GM12878 (cell line): ENCODE measurements around the gene PDGFD. TPM values are rescaled to one million over a fixed set of nuclear protein-coding genes. Genes with fewer than 3 reads are reported as not detected.
A peak's percentile ranks its signal among the peaks of the same experiment; 100 is the strongest.

Experiments used
- ATAC-seq: fragments of 200-7000 bp; cut with Tn5 transposase; 3 replicates; pipeline ENCODE4 v1.9.1; 2020; ENCODE audit warnings: mild to moderate bottlenecking, moderate library complexity
- BruUV-seq: library from RNA; stranded (reverse); fragments of 400-500 nt; replicated peaks from 2 replicates; lab custom pipeline; 2021; lab: Mats Ljungman, UMichigan
- CTCF ChIA-PET: fragments of 300-600 bp; sonication (Branson Sonifier 250); formaldehyde crosslinking; extraction: SDS; loops from one replicate; lab custom pipeline; 2021; ENCODE audit warnings: inconsistent platforms; lab: Yijun Ruan, JAX
- POLR2A ChIA-PET: fragments of 350-600 bp; formaldehyde crosslinking; extraction: SDS; loops from one replicate; lab custom pipeline; 2021; ENCODE audit warnings: inconsistent platforms; lab: Charles Lee
- RAD21 ChIA-PET: fragments of 300-600 bp; sonication (Branson Sonifier 250); formaldehyde crosslinking; loops from one replicate; lab custom pipeline; 2023; ENCODE audit warnings: antibody characterized with exemption; ENCODE audit not compliant: unreplicated experiment; lab: Charles Lee
- SMC1A ChIA-PET: fragments of 300-600 bp; sonication (Branson Sonifier 250); formaldehyde crosslinking; loops from one replicate; lab custom pipeline; 2023; ENCODE audit not compliant: unreplicated experiment, uncharacterized antibody; lab: Charles Lee
- DNase-seq: peaks from one replicate; pipeline ENCODE4 v3.0.0-alpha.2; 2011; ENCODE audit warnings: low read depth, low spot score
- FAIRE-seq: peaks from 3 replicates; lab custom pipeline; 2011; peaks lifted over from hg19 to GRCh38; lab: Jason Lieb, UNC
- H2AFZ ChIP-seq: 2 replicates; pipeline ENCODE4 v1.6.0; 2011; ENCODE audit warnings: low read depth, low read length, control low read depth; ENCODE audit not compliant: control insufficient read depth
- H3K27ac ChIP-seq: 2 replicates; pipeline ENCODE4 v1.5.1; 2011; ENCODE audit warnings: control low read depth; ENCODE audit not compliant: control insufficient read depth, insufficient read depth
- H3K27me3 ChIP-seq, 2 experiments: replicated peaks in 1 of 2; 2 replicates each; pipeline versions ENCODE4 v1.6.0 to v1.6.1; 2011; ENCODE audit warnings: low read length in 1 of 2; ENCODE audit not compliant: control insufficient read depth in 2 of 2, insufficient read depth in 2 of 2
- H3K36me3 ChIP-seq, 2 experiments: 2 replicates each; pipeline ENCODE4 v1.5.1; 2011; ENCODE audit warnings: low read length in 1 of 2; ENCODE audit not compliant: control insufficient read depth in 2 of 2, insufficient read depth in 2 of 2
- H3K4me1 ChIP-seq: 2 replicates; pipeline ENCODE4 v1.6.1; 2011; ENCODE audit warnings: mild to moderate bottlenecking, low read length, moderate library complexity, mixed read lengths; ENCODE audit not compliant: control insufficient read depth, insufficient read depth
- H3K4me2 ChIP-seq: 2 replicates; pipeline ENCODE4 v1.6.0; 2011; ENCODE audit warnings: control low read depth; ENCODE audit not compliant: control insufficient read depth, insufficient read depth
- H3K4me3 ChIP-seq: fragments of 200-600 bp; sonication (generic); 2 replicates; pipeline ENCODE4 v1.5.1; 2016
- H3K79me2 ChIP-seq: 2 replicates; pipeline ENCODE4 v1.6.0; 2011; ENCODE audit warnings: low read length; ENCODE audit not compliant: control insufficient read depth, insufficient read depth
- H3K9ac ChIP-seq: 2 replicates; pipeline ENCODE4 v1.8.0; 2011; ENCODE audit warnings: low read length, control low read depth, mixed read lengths; ENCODE audit not compliant: control insufficient read depth, insufficient read depth
- H3K9me3 ChIP-seq: replicated peaks from 3 replicates; pipeline ENCODE4 v1.5.1; 2011; ENCODE audit warnings: mild to moderate bottlenecking, low read length; ENCODE audit not compliant: control insufficient read depth, insufficient read depth
- H4K20me1 ChIP-seq: 2 replicates; pipeline ENCODE4 v1.6.0; 2011; ENCODE audit not compliant: control insufficient read depth, insufficient read depth
- CTCF ChIP-seq, 3 experiments: IDR thresholded peaks in 2 of 3; conservative IDR thresholded peaks in 1 of 3; 2 replicates each; pipeline ENCODE4 v1.5.1; 2011; ENCODE audit warnings: low read depth in 3 of 3, low read length in 3 of 3, mild to moderate bottlenecking in 3 of 3, control low read depth in 2 of 3, moderate library complexity in 2 of 3, inconsistent platforms in 1 of 3, mixed read lengths in 1 of 3; ENCODE audit not compliant: control insufficient read depth in 2 of 3, insufficient read depth in 1 of 3; ENCODE audit errors: extremely low read depth in 1 of 3
- E2F8 ChIP-seq: fragments of 450-650 bp; IDR thresholded peaks from 2 replicates; pipeline ENCODE4 v1.6.1; 2018; ENCODE audit warnings: mild to moderate bottlenecking, low read depth, moderate library complexity; ENCODE audit not compliant: partially characterized antibody
- HDAC2 ChIP-seq: fragments of 200-600 bp; sonication (generic); IDR thresholded peaks from 2 replicates; pipeline ENCODE4 v1.6.1; 2017
- WGBS: methylation state at CpG from one replicate; pipeline ENCODE4 v1.1.6; 2016; ENCODE audit warnings: low lambda C conversion rate; ENCODE audit not compliant: insufficient replicate concordance, insufficient coverage; ENCODE audit errors: missing lambda C conversion rate; 5-methylcytosine and 5-hydroxymethylcytosine counted together
- in situ Hi-C: fragments of 300-500 bp; cut with MboI; formaldehyde crosslinking; loops from 9 replicates; pipeline ENCODE4 v1.14.3; 2018; ENCODE audit warnings: mixed read lengths
- intact Hi-C: fragments of 100-400 bp; cut with micrococcal nuclease; formaldehyde crosslinking; loops from one replicate; pipeline ENCODE4 v1.14.2; 2022; ENCODE audit not compliant: unreplicated experiment
- polyA plus RNA-seq, 11 experiments: library from polyadenylated mRNA; depleted of rRNA in 4 of 11; unstranded in 6 of 11; stranded (reverse) in 5 of 11; fragments of >200 nt; fragmentation: Nextera tagmentation in 4 of 11; fragmentation: Illumina TruSeq in 1 of 11; extraction: Ambion mirVana in 4 of 11; extraction: Trizol in 1 of 11; gene quantifications; 1 replicate in 1 of 11; 2 replicates in 10 of 11; pipeline versions ENCODE4 v1.2.1 to v1.2.3, GENCODE V29; 2011 to 2016; ENCODE audit warnings: inconsistent platforms in 2 of 11, missing spikeins in 2 of 11, low read depth in 1 of 11
- total RNA-seq, 4 experiments: library from RNA; depleted of rRNA in 3 of 4; stranded (reverse); fragments of >200 nt in 3 of 4; fragmentation: Illumina TruSeq in 1 of 4; extraction: Trizol in 1 of 4; gene quantifications; 2 replicates each; pipeline versions ENCODE4 v1.2.1 to v1.2.3, GENCODE V29; 2013 to 2021

PDGFD gene
- total and polyA plus RNA-seq, 10 of the 15 experiments (the other 5 are each of a cell fraction or from before 2014, with no cell fraction given): 0.05 to 0.13 TPM; not detected in 8

GRCh38 chr11:104120493-104121137 lies 43.3 kb downstream of the PDGFD start:
- no peak overlapping the region for H3K9ac ChIP-seq
- no peaks in the 10 kb centered on the region for H3K36me3 ChIP-seq

More at GRCh38 chr11:104120493-104121137, 43.3 kb downstream of the PDGFD start:
- ChIA-PET SMC1A (interaction anchor here (1.0 kb wide), 1 partner anchor 438 kb away, joined by 3 read pairs; no protein-coding TSS in a partner anchor), POLR2A (no interaction called here), RAD21 (no interaction called here), CTCF (no interaction called here)
- Histone ChIP-seq H3K4me3 (no peak overlapping the region), H3K27ac (no peak overlapping the region), H2AFZ (no peak overlapping the region), H3K4me1 (no peaks in the 10 kb centered on the region), H3K27me3 (no peaks in the 10 kb centered on the region), H3K9me3 (no peaks in the 10 kb centered on the region), H4K20me1 (no peaks in the 10 kb centered on the region), H3K79me2 (no peaks in the 10 kb centered on the region), H3K4me2 (no peak overlapping the region)
- peak in 1 of 3 experiments; percentile 8; a peak in 1 of 6 replicates for TF ChIP-seq CTCF (IDR thresholded peaks at IDR 0.05 in 2 of 3, conservative IDR thresholded peaks at IDR 0.05 in 1 of 3; ENCODE audit: control insufficient read depth in 2 of 3, extremely low read depth in 1 of 3, insufficient read depth in 1 of 3, low read depth in 3 of 3, low read length in 3 of 3)
- no peak for TF ChIP-seq HDAC2
- no peak for TF ChIP-seq E2F8
- FAIRE-seq (no peak), ATAC-seq (no peak), DNase-seq (no peak)
- intact Hi-C loops (no loop called here), in situ Hi-C loops (no loop called here)
- BruUV-seq: no TSS peak
- WGBS: 35% methylated on average over 4 of the region's 4 CpGs
